HG02759 (cell line): ENCODE results near the gene DSCAM.

ENCODE experiments used
- ATAC-seq: cut with Tn5 transposase; IDR thresholded peaks from one replicate; pipeline ENCODE4 v1.9.1; 2021; ENCODE audit warnings: mild to moderate bottlenecking, moderate library complexity; ENCODE audit not compliant: unreplicated experiment

Gene DSCAM

DNA sequence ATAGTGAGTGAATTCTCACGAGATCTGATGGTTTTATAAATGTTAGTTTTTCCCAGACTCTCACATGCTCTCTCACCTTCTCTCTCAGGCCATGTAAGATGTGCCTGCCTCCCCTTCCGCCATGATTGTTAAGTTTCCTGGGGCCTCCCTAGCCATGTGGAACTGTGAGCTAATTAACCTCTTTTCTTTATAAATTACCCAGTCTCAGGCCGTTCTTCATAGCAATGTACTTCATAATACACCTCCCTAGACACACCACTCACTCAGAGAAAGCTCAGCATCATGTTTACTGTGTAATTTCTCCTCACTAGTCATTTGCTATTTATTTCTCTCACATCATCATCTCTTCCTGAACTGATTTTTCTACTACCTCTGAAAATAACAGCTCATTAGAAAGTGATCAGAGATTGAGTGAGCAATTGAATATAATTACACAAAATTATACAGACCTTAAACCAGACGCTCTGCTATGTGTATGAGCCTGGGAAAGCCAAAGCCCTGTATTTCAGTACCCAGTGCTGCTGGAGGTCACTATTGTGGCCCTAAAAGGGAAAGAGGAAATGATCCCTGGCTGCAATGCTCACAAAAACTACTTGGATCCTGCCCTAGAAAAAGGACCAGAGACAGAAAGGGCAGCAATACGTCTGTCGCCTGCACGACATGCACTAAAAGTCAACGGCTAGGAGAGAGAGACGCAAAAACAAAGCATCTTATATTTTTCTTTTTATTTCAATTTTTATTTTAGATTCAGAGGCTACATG, 284.5 kb downstream of the DSCAM start:
- no peak for ATAC-seq

DNA sequence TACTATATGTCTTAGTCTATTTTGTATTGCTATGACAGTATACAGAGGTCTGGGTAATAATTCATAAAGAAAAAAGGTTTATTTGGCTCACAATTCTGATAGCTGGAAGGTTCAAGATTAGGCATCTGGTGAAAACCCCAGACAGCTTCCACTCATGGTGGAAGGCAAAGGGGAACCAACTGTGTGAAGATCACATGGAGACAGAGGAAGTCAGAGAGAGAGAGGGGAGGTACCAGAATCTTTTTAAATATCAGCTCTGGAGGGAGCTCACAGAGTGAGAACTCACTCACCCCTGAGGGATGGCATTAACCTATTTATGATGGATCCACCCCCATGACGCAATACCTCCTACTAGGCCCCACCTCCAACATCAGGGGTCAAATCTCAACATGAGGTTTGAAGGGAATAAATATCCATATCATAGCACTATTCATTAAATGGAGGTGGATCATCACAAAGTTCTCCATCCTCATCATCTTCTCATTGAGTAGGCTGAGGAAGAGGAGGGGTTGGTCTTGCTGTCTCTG, 290.5 kb downstream of the DSCAM start:
- no peak for ATAC-seq

DNA sequence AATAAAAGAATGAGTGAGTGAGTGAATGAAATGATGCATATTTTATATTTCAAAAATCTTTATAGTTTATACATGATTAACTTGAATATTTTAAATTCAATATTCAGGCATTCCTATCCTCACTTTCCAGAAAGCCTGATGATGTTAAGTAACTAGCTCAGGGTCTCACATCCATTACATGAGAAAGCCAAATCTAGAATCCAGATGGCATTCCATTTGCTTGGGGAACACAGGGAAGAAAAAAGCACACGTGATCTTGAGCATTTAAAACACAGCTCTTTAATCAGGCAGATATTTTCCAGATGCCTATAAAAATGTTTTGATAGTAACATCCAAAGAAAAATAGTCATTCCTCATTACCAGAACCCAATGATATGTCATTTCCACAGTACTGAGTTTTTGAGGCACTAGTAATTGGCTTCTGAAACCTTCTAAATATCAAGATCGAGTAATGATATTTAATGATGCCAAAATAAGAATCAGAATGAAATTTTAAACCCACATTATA, 291.9 kb downstream of the DSCAM start:
- no peak for ATAC-seq

DNA sequence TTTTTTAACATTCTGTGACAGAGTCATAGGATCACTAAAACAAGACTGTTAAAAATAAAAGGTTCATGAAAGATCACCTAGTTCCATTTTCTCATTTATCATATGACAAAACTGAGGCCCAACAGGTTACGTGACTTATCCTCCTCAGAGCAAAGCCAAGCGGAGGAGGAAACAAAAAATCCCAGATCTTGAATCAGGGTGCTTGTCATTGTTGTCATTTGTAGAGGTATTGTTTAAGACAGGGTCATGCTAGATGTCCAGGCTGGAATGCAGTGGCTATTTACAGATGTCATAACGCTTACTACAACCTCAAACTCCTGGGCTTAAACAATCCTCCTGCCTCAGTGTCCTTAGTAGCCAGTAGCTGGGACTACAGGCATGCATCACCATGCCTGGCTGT, 293.2 kb downstream of the DSCAM start:
- no peak for ATAC-seq

DNA sequence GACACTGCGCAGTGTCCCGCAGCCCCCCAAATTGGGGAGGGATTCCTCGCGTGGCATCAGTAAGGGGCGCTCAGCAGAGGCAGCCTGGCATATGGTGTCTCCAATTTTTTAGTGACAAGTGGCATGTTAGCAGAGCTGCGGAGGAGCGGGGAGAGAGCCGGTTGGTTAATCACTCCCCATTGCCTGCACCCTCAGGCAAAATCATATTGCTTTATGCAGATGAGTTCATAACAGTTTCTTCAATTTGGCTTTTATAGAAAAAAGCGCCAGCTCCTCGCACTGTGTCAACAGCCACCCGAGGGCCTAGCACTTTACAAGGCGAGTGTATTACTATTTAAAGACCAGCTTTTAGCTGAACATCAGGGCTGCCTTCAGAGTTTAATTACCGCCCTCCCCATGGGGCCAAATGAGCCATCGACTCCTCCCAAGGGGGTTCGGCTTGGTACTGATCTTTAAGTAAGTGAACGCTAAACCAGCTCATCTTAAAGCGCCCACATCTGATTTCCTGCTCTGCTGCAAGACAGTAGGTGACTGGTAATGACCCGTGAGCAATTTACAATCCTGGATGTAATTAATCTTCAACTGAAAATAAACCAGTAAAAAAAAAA, 298.9 kb downstream of the DSCAM start:
- ATAC-seq, result no peak

DNA sequence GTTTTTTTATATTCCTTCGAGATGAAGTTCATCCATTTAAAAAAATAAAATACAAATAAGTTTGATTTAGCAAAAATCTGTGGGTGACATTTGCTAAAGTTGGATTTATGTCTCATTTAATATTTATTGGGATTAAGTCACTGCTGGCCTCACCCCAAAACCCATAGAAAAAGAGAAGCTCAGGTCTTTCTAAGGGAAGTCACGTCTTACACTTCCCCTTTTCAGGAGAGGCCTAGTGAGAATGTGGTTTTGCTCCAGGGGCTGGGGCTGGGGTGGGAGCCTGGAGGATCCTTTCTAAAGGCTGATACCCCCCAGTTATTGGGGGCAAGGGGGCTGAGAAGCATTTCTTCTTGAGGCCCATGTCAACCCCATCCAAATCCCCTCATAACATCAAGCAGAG, 300.3 kb downstream of the DSCAM start:
- ATAC-seq, result no peak

DNA sequence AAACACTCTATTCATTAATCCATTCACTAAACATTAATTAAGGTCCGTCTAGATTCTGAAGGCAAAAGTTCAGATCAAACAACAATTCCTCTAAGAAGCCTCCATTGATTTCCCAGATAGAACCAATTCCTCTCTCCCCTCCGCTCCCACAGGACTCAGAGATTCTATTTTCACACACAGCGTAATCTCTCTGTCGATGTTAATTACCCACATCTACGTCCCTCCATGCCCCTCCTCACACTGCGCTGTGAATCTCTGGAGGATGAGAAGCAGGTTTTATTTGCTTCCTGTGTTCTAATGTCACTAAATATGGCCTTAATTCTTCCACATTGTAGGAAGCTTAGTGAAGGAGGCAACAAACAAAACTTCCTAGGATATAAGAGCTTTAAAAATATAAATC, 306.7 kb downstream of the DSCAM start:
- no peak for ATAC-seq

DNA sequence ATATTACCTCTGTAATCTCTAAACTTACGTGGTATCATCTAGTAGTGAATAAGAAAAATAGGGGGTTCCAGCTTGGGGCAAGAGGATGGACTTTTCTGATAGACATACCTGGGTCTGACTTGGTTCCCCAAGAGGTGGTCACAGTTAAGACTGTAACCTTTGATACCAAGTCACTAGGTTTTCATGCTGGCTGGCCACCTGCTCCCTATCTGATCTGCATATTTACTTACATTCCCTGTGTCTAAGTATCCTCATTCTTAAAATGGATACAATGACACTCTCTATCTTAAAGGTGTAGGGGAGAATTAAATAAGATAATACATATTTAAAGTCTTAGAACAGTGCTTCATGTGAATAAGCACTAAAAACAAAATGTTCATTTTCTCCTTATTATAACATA, 312.1 kb downstream of the DSCAM start:
- ATAC-seq, result no peak

DNA sequence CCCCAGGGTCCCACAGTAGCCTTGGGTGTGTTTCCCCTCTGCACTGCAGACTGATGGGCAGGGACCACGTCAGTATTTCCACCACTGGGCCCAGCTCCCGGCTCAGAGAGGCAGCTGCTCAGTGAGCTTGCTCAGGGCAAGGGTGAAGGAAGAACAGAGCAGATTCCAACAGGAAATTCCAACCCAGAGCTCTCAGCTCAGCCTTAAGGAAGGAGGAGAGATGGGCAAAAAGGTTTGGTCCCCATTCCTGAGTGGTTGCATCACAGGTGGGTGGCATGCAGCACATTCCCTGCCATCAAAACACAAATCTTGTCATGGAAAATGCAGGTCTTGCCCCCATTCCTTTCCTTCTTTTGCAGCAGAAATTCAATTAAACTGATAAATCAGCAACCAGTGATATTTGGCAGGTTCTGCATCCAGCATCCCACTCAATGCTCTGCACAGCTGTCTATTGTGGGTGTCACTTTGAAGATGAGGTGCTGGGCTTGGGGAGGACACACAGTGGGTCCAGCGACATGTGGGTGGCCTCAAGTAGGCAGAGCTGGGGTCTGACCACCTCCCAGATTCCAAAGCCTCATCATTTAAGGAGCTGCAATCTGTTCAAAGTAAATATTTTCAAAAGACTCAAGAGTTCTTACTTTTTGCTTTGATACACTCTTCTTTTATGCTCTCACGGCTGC, 315.4 kb downstream of the DSCAM start:
- no peak for ATAC-seq

DNA sequence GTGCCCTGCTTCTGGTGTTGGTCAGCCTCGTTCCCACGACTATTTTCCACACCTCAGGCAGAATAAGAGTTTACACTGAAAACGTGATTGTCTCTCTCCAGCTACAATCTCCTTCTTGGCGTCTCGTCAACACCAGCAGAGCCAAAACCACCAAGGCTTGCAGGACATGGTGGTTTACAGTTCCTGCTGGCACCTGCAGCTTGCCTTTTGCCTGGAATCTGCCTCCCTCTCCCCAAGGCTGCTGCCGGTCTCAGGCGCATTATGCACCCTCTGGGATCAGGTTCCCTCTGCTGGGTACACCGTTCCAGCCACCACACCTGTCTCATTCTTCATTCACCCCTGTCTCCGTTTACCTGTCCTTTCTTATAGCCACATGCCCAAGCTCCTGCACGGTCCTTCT, 315.9 kb downstream of the DSCAM start:
- no peak for ATAC-seq

DNA sequence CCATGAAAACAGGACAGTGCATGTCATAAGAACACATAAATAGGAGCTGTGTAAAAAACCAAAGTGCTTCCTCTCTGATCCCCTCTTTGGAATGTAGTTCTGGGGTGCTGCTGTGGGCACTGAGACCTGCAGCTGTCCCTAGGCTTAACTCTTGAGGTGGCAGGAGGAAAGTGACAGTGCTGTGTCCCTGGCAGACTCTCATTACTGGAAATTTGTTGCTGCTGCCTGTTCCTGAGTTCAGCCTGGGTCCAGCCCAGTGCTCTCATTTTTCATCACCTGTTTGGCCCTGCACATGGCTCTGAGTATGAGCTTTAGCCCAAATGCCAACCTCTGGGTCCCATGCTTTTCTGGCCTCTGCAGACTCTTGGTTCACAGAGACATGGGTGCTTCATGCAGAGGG, 329.3 kb downstream of the DSCAM start:
- no peak for ATAC-seq

DNA sequence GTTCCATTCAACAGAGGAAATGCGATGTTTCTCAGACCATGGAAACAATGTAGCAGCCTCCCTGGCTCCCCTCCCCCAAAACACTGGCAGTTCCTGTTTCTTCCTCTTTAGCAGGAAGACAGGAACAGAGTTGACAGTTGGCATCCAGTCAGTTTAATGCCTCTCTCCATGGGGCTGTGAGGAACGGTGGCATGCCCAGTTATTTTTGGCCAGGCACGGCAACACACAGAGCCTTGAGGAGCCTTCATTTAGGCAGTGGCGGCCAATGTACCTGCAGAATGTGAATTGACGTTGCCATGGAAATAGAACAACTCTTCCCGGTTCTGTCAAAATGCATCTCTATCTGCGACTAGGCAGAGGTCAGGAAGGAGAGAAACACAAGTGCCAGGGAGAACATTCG, 330.6 kb downstream of the DSCAM start:
- ATAC-seq, result no peak

DNA sequence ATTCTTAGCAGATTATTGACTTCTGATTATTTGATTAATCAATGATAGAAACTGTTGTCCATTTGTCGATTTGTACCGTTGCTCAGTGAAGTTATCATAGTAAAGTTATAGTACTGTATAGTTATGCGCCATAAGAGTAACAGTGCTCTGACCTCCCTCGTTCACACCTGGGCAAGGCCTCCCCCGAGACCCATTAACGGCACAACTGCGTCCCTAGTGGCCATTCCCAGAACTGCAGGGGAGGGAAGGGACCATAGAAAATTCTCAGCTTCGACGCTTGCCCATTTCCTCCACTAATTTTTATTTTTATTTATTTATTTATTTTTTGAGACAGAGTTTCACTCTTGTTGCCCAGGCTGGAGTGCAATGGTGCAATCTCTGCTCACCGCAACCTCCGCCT, 334.4 kb downstream of the DSCAM start:
- ATAC-seq, result no peak

DNA sequence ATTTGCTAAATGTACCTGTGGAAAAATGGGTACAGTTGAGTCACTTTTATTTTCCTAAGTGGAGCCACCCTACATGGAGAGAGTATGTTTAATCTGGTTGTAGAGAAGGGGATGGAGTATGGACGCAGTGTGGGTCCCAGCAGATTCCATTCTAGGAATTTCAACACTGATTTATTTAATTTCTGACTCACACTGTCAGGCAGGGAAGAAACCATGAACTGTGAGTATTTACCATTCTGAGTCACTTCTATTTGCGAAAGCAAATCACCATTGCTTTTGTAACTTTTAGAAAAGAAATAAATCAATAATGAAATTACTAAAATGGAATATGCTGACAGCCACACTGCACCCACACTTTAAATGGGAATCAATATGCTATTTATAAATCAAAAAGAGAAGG, 339.0 kb downstream of the DSCAM start:
- ATAC-seq, result no peak

DNA sequence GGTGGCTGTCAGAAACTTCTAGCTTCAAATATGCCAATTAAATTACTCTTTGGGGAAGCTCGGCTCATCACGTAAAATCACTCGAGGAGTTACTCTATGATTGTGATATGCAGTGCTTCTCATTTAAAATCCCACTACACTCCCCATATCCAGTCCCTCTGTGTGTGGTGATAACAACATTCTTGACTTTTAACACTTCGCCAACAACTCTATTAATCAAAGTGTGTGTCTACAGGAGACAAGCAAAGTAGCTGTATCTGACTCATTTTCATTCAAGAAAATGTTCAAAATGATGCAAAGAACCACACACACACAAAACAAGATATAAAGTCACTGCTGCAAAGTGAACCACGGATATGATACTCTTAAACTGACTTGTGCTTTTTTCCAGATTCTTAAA, 341.3 kb downstream of the DSCAM start:
- ATAC-seq, result no peak

DNA sequence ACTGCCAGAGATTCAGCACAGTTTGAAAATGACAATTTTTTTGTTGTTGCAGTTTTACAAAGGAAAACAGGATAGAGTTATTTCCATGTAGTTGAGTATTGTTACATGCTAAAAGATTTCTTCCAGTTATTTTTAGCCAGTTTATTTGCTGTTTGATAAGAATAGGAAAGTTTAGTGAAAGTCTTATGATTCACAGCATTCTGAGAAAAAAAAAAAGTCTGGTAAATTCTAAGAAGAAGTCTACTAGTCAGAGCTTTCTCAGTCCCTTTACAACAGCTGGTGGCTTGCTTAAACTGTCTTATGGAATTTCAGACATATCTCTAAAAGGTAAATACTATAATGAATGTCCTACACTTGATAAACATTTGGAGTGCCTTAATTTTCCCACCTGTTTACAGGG, 341.7 kb downstream of the DSCAM start:
- ATAC-seq, result no peak

DNA sequence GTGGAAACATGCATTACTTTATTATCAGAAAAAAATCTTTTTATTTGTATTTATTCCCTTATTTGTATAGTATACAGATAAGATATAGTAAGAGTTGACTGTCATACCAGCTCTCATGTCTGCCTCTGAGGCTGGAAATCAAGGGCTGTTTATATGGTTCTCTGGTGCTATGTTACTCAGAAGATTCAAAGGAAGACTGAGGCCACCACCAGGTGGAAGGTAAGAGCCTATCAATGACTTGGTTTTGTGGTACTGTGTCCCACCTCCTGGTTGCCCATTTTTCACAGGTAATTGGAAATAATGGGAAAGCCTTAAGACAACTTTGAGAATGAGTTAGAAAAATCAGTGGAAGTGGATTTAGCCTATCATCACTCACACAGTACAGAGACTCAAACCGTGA, 342.1 kb downstream of the DSCAM start:
- no peak for ATAC-seq

DNA sequence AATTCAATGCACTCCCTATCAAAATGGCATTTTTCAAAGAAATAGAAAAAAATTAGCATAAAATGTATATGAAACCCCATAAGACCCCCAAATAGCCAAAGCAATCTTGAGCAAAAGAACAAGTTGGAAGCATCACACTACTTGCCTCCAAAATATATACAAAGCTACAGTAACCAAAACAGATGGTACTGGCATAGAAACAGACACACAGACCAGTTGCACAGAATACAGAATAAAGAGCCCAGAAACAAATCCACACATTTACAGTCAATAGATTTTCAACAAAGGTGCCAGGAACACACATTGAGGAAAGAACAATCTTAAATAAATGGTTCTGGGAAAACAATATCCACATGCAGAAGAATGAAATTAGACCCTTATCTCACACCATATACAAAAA, 350.8 kb downstream of the DSCAM start:
- ATAC-seq, result no peak

DNA sequence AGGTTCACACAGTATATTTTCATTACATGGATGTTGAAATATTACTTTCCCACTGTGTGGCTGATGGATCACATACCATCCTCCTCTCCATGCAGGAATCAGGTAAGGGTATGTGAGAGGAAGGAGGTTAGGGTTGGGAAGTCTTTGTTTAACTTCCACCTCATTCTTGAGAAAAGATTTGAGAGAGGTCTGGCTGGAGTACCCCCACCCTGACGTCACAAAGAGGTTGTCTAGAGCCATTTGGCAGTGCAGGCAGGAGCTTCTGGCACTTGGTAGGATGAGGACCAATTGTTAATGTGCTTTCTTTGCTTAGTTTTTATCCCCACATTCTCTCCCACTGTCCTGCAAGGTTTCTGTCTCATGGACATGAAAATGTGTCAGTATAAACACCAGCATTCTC, 356.6 kb downstream of the DSCAM start:
- ATAC-seq, result no peak

DNA sequence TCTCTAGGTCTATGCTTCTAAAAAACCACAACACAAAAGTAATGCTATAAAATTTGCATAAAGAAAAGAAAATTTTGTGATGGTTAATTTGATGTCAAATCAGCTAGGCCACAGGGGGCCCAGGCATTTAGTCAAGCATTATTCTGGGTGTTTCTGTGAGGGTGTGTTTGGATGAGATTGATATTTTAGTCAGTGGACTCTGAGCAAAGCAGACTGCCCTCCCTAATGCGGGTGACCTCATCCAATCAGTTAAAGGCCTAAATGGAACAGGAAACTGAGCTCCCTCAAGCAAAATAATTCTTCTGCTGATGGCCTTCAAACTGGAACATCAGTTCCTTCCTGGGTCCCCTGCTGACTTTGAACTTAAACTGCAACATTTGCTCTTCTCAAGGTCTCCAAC, 358.0 kb downstream of the DSCAM start:
- no peak for ATAC-seq

DNA sequence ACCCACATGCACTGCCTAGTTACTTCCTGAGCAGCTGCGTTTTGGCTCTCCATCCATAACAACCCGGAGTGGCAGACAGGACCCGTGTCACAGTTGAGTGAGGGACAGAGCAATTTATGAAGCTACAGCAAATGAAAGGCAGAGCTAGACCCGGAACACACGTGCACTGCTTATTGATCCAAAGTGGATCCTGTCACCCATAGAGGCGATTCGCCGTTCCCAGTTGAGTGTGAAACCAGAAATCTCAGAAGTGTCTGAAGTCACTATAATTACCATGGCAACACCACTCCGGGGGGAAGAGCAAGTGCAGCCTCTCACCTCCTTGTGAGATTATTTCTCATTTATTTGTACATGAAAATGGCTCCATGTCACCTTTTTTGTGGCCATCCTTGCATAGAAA, 365.2 kb downstream of the DSCAM start:
- ATAC-seq, result no peak

DNA sequence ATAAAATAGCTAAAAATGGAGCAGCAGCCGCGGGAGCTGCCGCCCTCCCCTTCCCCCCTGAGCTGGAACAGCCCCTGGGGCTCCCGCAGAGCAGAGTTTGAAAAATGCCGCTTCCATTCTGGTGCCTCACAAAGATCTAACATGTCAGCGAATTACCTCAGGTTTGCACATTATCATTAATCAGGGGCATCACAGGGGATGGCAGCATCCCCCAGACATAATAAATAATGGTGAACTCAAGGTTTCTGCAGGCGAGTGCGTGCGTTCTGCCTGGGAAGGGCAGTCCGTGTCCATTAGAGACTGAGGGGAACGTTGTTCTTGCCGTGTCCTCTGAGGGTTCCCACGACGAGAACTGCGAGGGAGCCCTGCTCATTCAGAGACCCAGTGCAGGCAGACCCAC, 372.4 kb downstream of the DSCAM start:
- no peak for ATAC-seq
